T-helper 17 cell (primary cell): ENCODE results near the gene RAB44. TPM values are rescaled to one million over a fixed set of nuclear protein-coding genes. Genes with fewer than 3 reads are reported as not detected.

ENCODE experiments used
- ATAC-seq: fragments of 150-1000 bp; cut with Tn5 transposase; 2 replicates; pipeline ENCODE4 v1.10.0; 2021; ENCODE audit warnings: mild to moderate bottlenecking, moderate library complexity
- DNase-seq, 3 donors: peaks; one replicate each; pipeline versions ENCODE4 v3.0.0 to v3.0.0-alpha.2; 2020 to 2021
- H3K9me3 ChIP-seq: one replicate; pipeline ENCODE4 v1.7.0; 2013; ENCODE audit warnings: low read length, mild to moderate bottlenecking; ENCODE audit not compliant: control insufficient read depth, poor library complexity, severe bottlenecking
- H3K27ac Mint-ChIP-seq: one replicate; pipeline ENCODE4 v1.8.0; 2022; ENCODE audit warnings: mild to moderate bottlenecking, moderate library complexity, mixed read lengths
- H3K27me3 Mint-ChIP-seq: one replicate; pipeline ENCODE4 v1.8.0; 2022; ENCODE audit warnings: mixed read lengths
- H3K36me3 Mint-ChIP-seq: one replicate; pipeline ENCODE4 v1.8.0; 2022; ENCODE audit warnings: low read depth, mixed read lengths
- H3K4me1 Mint-ChIP-seq: one replicate; pipeline ENCODE4 v1.8.0; 2022; ENCODE audit warnings: mild to moderate bottlenecking, mixed read lengths
- H3K4me3 Mint-ChIP-seq: one replicate; pipeline ENCODE4 v1.8.0; 2022; ENCODE audit warnings: mild to moderate bottlenecking, moderate library complexity, mixed read lengths
- total RNA-seq, 4 donors: library from RNA in 2 of 4; stranded (reverse) in 2 of 4; gene quantifications; one replicate each; pipeline ENCODE4 v1.2.3 and lab custom pipeline; 2022 to 2026

Gene RAB44
- total RNA-seq, 2 donors from 2014 or later = 0.21 to 0.77 TPM

GRCh38 chr6:36739947-36740817 lies 42.6 kb downstream of the RAB44 start:
- H3K4me3 Mint-ChIP-seq = no peak overlapping the region
- DNase-seq (no peak), ATAC-seq (no peak)
- no peaks in the 10 kb centered on the region for H3K9me3 ChIP-seq
- H3K27ac Mint-ChIP-seq = peak overlapping the region; percentile 59
- H3K36me3 Mint-ChIP-seq = no peaks in the 10 kb centered on the region
- H3K27me3 Mint-ChIP-seq = no peaks in the 10 kb centered on the region
- H3K4me1 Mint-ChIP-seq = peaks cover 25% of the 10 kb centered on the region

- no peak overlapping the region for H3K4me3 Mint-ChIP-seq
- H3K4me1 Mint-ChIP-seq = peaks cover 25% of the 10 kb centered on the region
- no peaks in the 10 kb centered on the region for H3K27me3 Mint-ChIP-seq
- H3K27ac Mint-ChIP-seq = peak overlapping the region; percentile 59
- ATAC-seq (no peak), DNase-seq (no peak)
- H3K9me3 ChIP-seq = no peaks in the 10 kb centered on the region
- H3K36me3 Mint-ChIP-seq = no peaks in the 10 kb centered on the region
These were observed 43.2 kb downstream of the RAB44 start for GRCh38 chr6:36740818-36741179.

GRCh38 chr6:36742146-36742545 lies 44.5 kb downstream of the RAB44 start:
- no peak for ATAC-seq
- H3K27ac Mint-ChIP-seq = no peak overlapping the region

GRCh38 chr6:36743032-36743431 lies 45.4 kb downstream of the RAB44 start:
- Mint-ChIP-seq H3K27me3 (no peaks in the 10 kb centered on the region), H3K4me1 (peaks cover 30% of the 10 kb centered on the region), H3K36me3 (peaks cover 3% of the 10 kb centered on the region), H3K27ac (peak overlapping the region; percentile 47), H3K4me3 (no peak overlapping the region)
- ATAC-seq (no peak), DNase-seq (no peak)
- no peaks in the 10 kb centered on the region for H3K9me3 ChIP-seq

More at GRCh38 chr6:36742146-36742545, 44.5 kb downstream of the RAB44 start:
- no peak for DNase-seq
- Mint-ChIP-seq H3K4me1 (peaks cover 29% of the 10 kb centered on the region), H3K36me3 (peaks cover 3% of the 10 kb centered on the region), H3K27me3 (no peaks in the 10 kb centered on the region), H3K4me3 (no peak overlapping the region)
- H3K9me3 ChIP-seq = no peaks in the 10 kb centered on the region

GRCh38 chr6:36743538-36744303 lies 46.1 kb downstream of the RAB44 start:
- H3K9me3 ChIP-seq = no peaks in the 10 kb centered on the region
- H3K4me3 Mint-ChIP-seq = peak overlapping the region; percentile 86
- peak; percentile 42 for ATAC-seq
- H3K36me3 Mint-ChIP-seq = peaks cover 3% of the 10 kb centered on the region
- no peaks in the 10 kb centered on the region for H3K27me3 Mint-ChIP-seq
- peaks cover 30% of the 10 kb centered on the region for H3K4me1 Mint-ChIP-seq
- peak overlapping the region; percentile 67 for H3K27ac Mint-ChIP-seq
- no peak for DNase-seq

- peaks cover 30% of the 10 kb centered on the region for H3K4me1 Mint-ChIP-seq
- no peak for ATAC-seq
- no peak for DNase-seq
- H3K36me3 Mint-ChIP-seq = peaks cover 3% of the 10 kb centered on the region
- no peaks in the 10 kb centered on the region for H3K27me3 Mint-ChIP-seq
- H3K27ac Mint-ChIP-seq = peak overlapping the region; percentile 67
- H3K9me3 ChIP-seq = no peaks in the 10 kb centered on the region
- H3K4me3 Mint-ChIP-seq = peak overlapping the region; percentile 86
These were observed 46.7 kb downstream of the RAB44 start for GRCh38 chr6:36744304-36744673.

- DNase-seq = no peak
- no peaks in the 10 kb centered on the region for H3K9me3 ChIP-seq
- peaks cover 29% of the 10 kb centered on the region for H3K4me1 Mint-ChIP-seq
- no peaks in the 10 kb centered on the region for H3K27me3 Mint-ChIP-seq
- no peak overlapping the region for H3K4me3 Mint-ChIP-seq
- H3K36me3 Mint-ChIP-seq = peaks cover 7% of the 10 kb centered on the region
- no peak for ATAC-seq
- H3K27ac Mint-ChIP-seq = peak overlapping the region; percentile 3
These were observed 47.7 kb downstream of the RAB44 start for GRCh38 chr6:36745283-36745682.

- DNase-seq (no peak), ATAC-seq (no peak)
- H3K27me3 Mint-ChIP-seq = no peaks in the 10 kb centered on the region
- peaks cover 25% of the 10 kb centered on the region for H3K4me1 Mint-ChIP-seq
- no peak overlapping the region for H3K4me3 Mint-ChIP-seq
- peaks cover 7% of the 10 kb centered on the region for H3K36me3 Mint-ChIP-seq
- H3K9me3 ChIP-seq = no peaks in the 10 kb centered on the region
- no peak overlapping the region for H3K27ac Mint-ChIP-seq
These were observed 48.2 kb downstream of the RAB44 start for GRCh38 chr6:36745836-36746235.

GRCh38 chr6:36746251-36746650 lies 48.6 kb downstream of the RAB44 start:
- Mint-ChIP-seq H3K36me3 (peaks cover 7% of the 10 kb centered on the region), H3K4me3 (no peak overlapping the region), H3K27ac (no peak overlapping the region), H3K4me1 (peaks cover 26% of the 10 kb centered on the region), H3K27me3 (no peaks in the 10 kb centered on the region)
- no peaks in the 10 kb centered on the region for H3K9me3 ChIP-seq
- ATAC-seq = no peak
- no peak for DNase-seq

- peaks cover 7% of the 10 kb centered on the region for H3K36me3 Mint-ChIP-seq
- no peaks in the 10 kb centered on the region for H3K9me3 ChIP-seq
- no peak overlapping the region for H3K27ac Mint-ChIP-seq
- DNase-seq (no peak), ATAC-seq (no peak)
- H3K4me1 Mint-ChIP-seq = peaks cover 25% of the 10 kb centered on the region
- H3K4me3 Mint-ChIP-seq = peak overlapping the region; percentile 41
- no peaks in the 10 kb centered on the region for H3K27me3 Mint-ChIP-seq
These were observed 52.3 kb downstream of the RAB44 start for GRCh38 chr6:36749829-36750489.

GRCh38 chr6:36751091-36751490 lies 53.5 kb downstream of the RAB44 start:
- H3K9me3 ChIP-seq = no peaks in the 10 kb centered on the region
- Mint-ChIP-seq H3K36me3 (peaks cover 7% of the 10 kb centered on the region), H3K27ac (peak overlapping the region; percentile 100), H3K4me3 (no peak overlapping the region), H3K4me1 (peaks cover 34% of the 10 kb centered on the region), H3K27me3 (no peaks in the 10 kb centered on the region)
- no peak for DNase-seq
- no peak for ATAC-seq

- Mint-ChIP-seq H3K36me3 (peaks cover 4% of the 10 kb centered on the region), H3K27ac (peak overlapping the region; percentile 100), H3K27me3 (no peaks in the 10 kb centered on the region), H3K4me3 (no peak overlapping the region), H3K4me1 (peaks cover 39% of the 10 kb centered on the region)
- ATAC-seq = no peak
- no peaks in the 10 kb centered on the region for H3K9me3 ChIP-seq
- DNase-seq = no peak
These were observed 54.2 kb downstream of the RAB44 start for GRCh38 chr6:36751833-36752186.

GRCh38 chr6:36752187-36752885 lies 54.7 kb downstream of the RAB44 start:
- DNase-seq (no peak), ATAC-seq (no peak)
- H3K36me3 Mint-ChIP-seq = peaks cover 4% of the 10 kb centered on the region
- H3K27me3 Mint-ChIP-seq = no peaks in the 10 kb centered on the region
- peak overlapping the region; percentile 100 for H3K27ac Mint-ChIP-seq
- H3K4me3 Mint-ChIP-seq = no peak overlapping the region
- peaks cover 41% of the 10 kb centered on the region for H3K4me1 Mint-ChIP-seq
- no peaks in the 10 kb centered on the region for H3K9me3 ChIP-seq
